Spleen (tissue), 11 donors: Measurements from ENCODE around the gene WFIKKN2. TPM values are rescaled to one million over a fixed set of nuclear protein-coding genes. Genes with fewer than 3 reads are reported as not detected.

Source experiments
- DNase-seq: peaks from one replicate; pipeline ENCODE4 v3.0.0-alpha.2; 2020
- H3K27ac ChIP-seq, 8 donors: fragments of 200-600 bp; sonication (generic) in 7 of 8; 1 replicate in 4 of 8; 2 replicates in 4 of 8; pipeline versions ENCODE4 v1.5.0 to v1.8.0; 2016 to 2021; ENCODE audit warnings: inconsistent platforms in 4 of 8, mild to moderate bottlenecking in 4 of 8, moderate library complexity in 1 of 8
- H3K27me3 ChIP-seq, 7 donors: fragments of 200-600 bp; sonication (generic) in 6 of 7; replicated peaks in 1 of 7; 1 replicate in 4 of 7; 2 replicates in 3 of 7; pipeline versions ENCODE4 v1.5.0 to v1.8.0; 2016 to 2021; ENCODE audit warnings: inconsistent platforms in 3 of 7, mild to moderate bottlenecking in 1 of 7
- H3K36me3 ChIP-seq, 6 donors: fragments of 200-600 bp; sonication (generic) in 5 of 6; 1 replicate in 4 of 6; 2 replicates in 2 of 6; pipeline versions ENCODE4 v1.5.0 to v1.8.0; 2016 to 2021; ENCODE audit warnings: inconsistent platforms in 2 of 6
- H3K4me1 ChIP-seq, 6 donors: fragments of 200-600 bp; sonication (generic) in 5 of 6; 1 replicate in 3 of 6; 2 replicates in 3 of 6; pipeline versions ENCODE4 v1.5.0 to v1.8.0; 2016 to 2021; ENCODE audit warnings: inconsistent platforms in 3 of 6
- H3K4me3 ChIP-seq, 8 donors: fragments of 200-600 bp; sonication (generic) in 7 of 8; 1 replicate in 4 of 8; 2 replicates in 4 of 8; pipeline versions ENCODE4 v1.5.0 to v1.8.0; 2016 to 2021; ENCODE audit warnings: inconsistent platforms in 4 of 8, mild to moderate bottlenecking in 4 of 8, moderate library complexity in 2 of 8
- H3K9me3 ChIP-seq, 8 donors: fragments of 200-600 bp; sonication (generic) in 7 of 8; 1 replicate in 4 of 8; 2 replicates in 4 of 8; pipeline versions ENCODE4 v1.5.0 to v1.8.0; 2016 to 2021; ENCODE audit warnings: inconsistent platforms in 4 of 8
- POLR2A ChIP-seq, 3 donors: fragments of 450-650 bp; IDR thresholded peaks; one replicate each; pipeline ENCODE4 v1.5.1; 2017; ENCODE audit warnings: antibody characterized with exemption in 3 of 3, mild to moderate bottlenecking in 1 of 3
- POLR2AphosphoS5 ChIP-seq, 3 donors: sonication (generic); formaldehyde crosslinking; IDR thresholded peaks; one replicate each; pipeline ENCODE4 v1.5.1; 2017; ENCODE audit warnings: antibody characterized with exemption in 3 of 3
- WGBS, 5 donors: extraction: QIAGEN DNeasy Blood & Tissue Kit in 3 of 5; methylation state at CpG; one replicate each; pipeline versions ENCODE4 v1.1.5 to v1.1.7; 2013 to 2018; 5-methylcytosine and 5-hydroxymethylcytosine counted together
- intact Hi-C: fragments of 100-400 bp; cut with DNase I; formaldehyde crosslinking; loops from one replicate; pipeline ENCODE4 v1.15.0; 2023; ENCODE audit warnings: low total_unique reads
- polyA plus RNA-seq, 3 donors: library from polyadenylated mRNA; stranded (reverse); fragments of 200-250 nt; gene quantifications; one replicate each; pipeline ENCODE4 v1.2.1, GENCODE V29; 2013
- total RNA-seq, 7 donors: library from RNA; depleted of rRNA in 3 of 7; stranded (reverse); fragments of >200 nt in 3 of 7; fragmentation: NEBNext Ultra II Directional in 4 of 7; extraction: Animal tissue kit (Norgen Biotek cat#: 25700) in 4 of 7; gene quantifications; one replicate each; pipeline versions ENCODE4 v1.1.0 to v1.2.1, GENCODE V29; 2016 to 2021
- TF ChIP-seq, protein P1 (sequence below), 11 experiments: fragments of 200-600 bp in 7 of 11; fragments of 450-650 bp in 4 of 11; sonication (generic) in 4 of 11; IDR thresholded peaks in 8 of 11; conservative IDR thresholded peaks in 3 of 11; 1 replicate in 7 of 11; 2 replicates in 4 of 11; pipeline versions ENCODE4 v1.4.0 to v1.8.0; 2016 to 2021; ENCODE audit warnings: antibody characterized with exemption in 11 of 11, inconsistent platforms in 4 of 11, mild to moderate bottlenecking in 1 of 11
- donor health status: healthy with polysubstance abuse.
- donor health status: DM: no; HTN: no; CAD: no; lungs with moderate emphysema.
- donor health status: DM: no; HTN: no; CAD: no.
- donor health status: Bipolar disorder and iron deficiency.
- donor health status: healthy.
- donor health status: DM: no; HTN: no; CAD: no.
- donor health status: DM: yes; HTN: yes; CAD: no.

Gene WFIKKN2
- total and polyA plus RNA-seq, 10 donors, result 0.02 to 0.51 (median 0.10) TPM; not detected in 4

DNA sequence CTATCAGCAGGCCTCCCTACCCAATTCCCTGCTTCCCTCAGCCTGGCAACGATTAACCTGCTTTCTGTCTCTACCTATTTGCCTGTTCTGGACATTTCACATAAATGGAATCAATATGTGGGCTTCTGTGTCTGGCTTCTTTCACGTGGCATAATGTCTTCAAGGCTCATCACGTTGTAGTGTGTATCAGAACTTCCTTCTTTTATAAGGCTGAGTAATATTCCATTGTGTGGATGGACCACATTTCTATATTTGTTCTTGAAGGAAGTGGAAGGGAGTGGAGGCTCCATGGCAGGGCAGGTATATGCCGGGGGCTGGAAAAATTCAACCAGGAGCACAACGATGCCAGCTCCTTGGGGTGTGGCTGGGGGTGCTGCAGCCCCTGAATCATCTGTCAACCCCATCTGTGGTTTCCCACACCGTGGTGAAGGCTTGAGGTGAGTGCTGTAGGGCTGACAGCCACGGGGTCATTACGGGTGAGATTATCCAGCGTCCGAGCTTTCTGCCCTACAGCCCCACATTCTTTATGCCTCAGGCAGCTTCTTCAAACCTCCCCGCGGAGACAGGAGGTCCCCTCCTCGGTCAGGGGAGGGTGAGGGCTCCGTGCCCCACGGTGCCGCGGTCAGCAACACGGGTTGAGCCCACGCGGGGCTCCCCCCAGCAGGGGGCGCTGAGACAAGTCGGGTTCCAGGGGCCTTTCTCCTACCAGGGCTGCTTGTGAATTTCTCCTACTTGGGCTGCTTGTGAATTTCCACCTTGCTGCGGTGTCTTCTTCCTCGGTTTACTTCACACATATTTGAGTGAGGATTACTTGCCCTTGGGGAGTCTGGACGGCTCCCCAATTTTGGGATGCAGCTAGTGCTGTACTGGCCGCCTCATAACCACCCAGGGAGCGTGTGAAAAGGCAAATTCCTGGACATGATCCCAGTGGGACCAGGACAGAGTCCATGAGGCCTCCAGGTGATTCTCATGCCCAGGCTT is 18.3 kb upstream of the WFIKKN2 start:
- intact Hi-C loops, result no loop called here
- Histone ChIP-seq H3K4me1 (peaks cover 0 to 10% (median 7%) of the 10 kb centered on the region in 6 donors), H3K9me3 (no peaks in the 10 kb centered on the region), H3K27me3 (peaks cover 0 to 29% (median 6%) of the 10 kb centered on the region in 7 donors), H3K27ac (no peak overlapping the region), H3K4me3 (peak overlapping the region in 1 of 8 donors; percentile 38), H3K36me3 (no peaks in the 10 kb centered on the region)
- TF ChIP-seq POLR2A (IDR thresholded peaks at IDR 0.05), result no peak
- TF ChIP-seq, protein P1, sequence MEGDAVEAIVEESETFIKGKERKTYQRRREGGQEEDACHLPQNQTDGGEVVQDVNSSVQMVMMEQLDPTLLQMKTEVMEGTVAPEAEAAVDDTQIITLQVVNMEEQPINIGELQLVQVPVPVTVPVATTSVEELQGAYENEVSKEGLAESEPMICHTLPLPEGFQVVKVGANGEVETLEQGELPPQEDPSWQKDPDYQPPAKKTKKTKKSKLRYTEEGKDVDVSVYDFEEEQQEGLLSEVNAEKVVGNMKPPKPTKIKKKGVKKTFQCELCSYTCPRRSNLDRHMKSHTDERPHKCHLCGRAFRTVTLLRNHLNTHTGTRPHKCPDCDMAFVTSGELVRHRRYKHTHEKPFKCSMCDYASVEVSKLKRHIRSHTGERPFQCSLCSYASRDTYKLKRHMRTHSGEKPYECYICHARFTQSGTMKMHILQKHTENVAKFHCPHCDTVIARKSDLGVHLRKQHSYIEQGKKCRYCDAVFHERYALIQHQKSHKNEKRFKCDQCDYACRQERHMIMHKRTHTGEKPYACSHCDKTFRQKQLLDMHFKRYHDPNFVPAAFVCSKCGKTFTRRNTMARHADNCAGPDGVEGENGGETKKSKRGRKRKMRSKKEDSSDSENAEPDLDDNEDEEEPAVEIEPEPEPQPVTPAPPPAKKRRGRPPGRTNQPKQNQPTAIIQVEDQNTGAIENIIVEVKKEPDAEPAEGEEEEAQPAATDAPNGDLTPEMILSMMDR (IDR thresholded peaks at IDR 0.05 in 8 of 11, conservative IDR thresholded peaks at IDR 0.05 in 3 of 11), result peak; percentile 16 to 83 (median 59)
- WGBS, 5 donors, result 27 to 38% (median 31%) methylated on average over 23 to 27 of the region's 27 CpGs
- DNase-seq, result peak; percentile 87

DNA sequence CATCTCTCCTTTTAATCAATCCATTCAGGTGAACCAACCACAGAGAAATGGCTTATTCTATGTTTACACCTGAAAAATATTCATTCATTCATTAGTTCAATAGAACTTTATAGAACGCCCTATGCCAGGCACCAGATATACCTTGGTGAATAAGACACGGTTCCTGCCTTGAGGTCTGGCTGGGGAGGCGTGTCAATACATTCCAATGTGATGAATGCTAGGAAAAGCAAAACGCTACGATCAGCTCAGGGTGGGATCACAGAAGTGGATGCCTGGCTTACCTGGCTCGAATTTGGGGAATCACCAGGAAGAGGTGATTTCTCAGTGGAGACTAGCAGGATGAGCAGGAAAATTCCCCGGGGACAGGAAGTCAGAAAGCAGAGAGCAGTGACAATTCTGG is 17.5 kb upstream of the WFIKKN2 start:
- Histone ChIP-seq H3K4me1 (peaks cover 0 to 10% (median 7%) of the 10 kb centered on the region in 6 donors), H3K4me3 (no peak overlapping the region), H3K27ac (no peak overlapping the region), H3K36me3 (no peaks in the 10 kb centered on the region), H3K27me3 (peaks cover 0 to 29% (median 6%) of the 10 kb centered on the region in 7 donors), H3K9me3 (no peaks in the 10 kb centered on the region)
- TF ChIP-seq, protein P1 (IDR thresholded peaks at IDR 0.05 in 8 of 11, conservative IDR thresholded peaks at IDR 0.05 in 3 of 11), result no peak
- no peak for TF ChIP-seq POLR2A (IDR thresholded peaks at IDR 0.05)
- TF ChIP-seq POLR2AphosphoS5 (IDR thresholded peaks at IDR 0.05), result no peak
- intact Hi-C loops, result no loop called here
- WGBS, 5 donors, result 70 to 83% (median 78%) methylated on average over 7 of the region's 7 CpGs
- DNase-seq, result no peak

DNA sequence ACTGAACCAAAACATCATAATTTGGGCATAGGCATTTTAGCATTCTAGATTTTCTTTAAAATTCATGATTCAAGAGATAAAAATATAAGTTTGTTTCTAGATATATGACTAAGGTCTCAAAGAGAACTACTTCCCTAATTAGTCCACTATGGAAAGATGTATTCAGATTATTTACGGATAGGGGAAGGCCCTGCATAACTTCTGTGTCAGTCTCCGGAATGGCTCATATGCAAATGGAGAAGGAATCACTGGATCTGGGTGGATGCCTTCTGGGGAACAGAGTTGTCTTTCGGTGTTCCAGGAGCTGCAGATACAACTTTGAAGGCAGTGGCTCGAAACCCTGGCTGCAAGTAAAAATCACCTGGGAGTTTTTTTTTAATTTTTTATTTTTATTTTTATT is 17.1 kb upstream of the WFIKKN2 start:
- Histone ChIP-seq H3K4me1 (peaks cover 0 to 10% (median 7%) of the 10 kb centered on the region in 6 donors), H3K36me3 (no peaks in the 10 kb centered on the region), H3K27ac (no peak overlapping the region), H3K4me3 (no peak overlapping the region), H3K9me3 (no peaks in the 10 kb centered on the region), H3K27me3 (peaks cover 0 to 29% (median 6%) of the 10 kb centered on the region in 7 donors)
- 88 to 94% (median 90%) methylated on average over 4 of the region's 4 CpGs for WGBS, 5 donors
- intact Hi-C loops, result no loop called here
- DNase-seq, result no peak
- TF ChIP-seq, protein P1 (IDR thresholded peaks at IDR 0.05 in 8 of 11, conservative IDR thresholded peaks at IDR 0.05 in 3 of 11), result no peak
- TF ChIP-seq POLR2AphosphoS5 (IDR thresholded peaks at IDR 0.05) (no peak), POLR2A (IDR thresholded peaks at IDR 0.05) (no peak)
